Glutamatergic neuron (in vitro differentiated cells): ENCODE measurements around the gene PAEP. TPM values are rescaled to one million over a fixed set of nuclear protein-coding genes. Genes with fewer than 3 reads are reported as not detected.

ENCODE experiments used
- DNase-seq: peaks from one replicate; pipeline ENCODE4 v3.0.0; 2022
- H3K27ac Mint-ChIP-seq: one replicate; pipeline ENCODE4 v1.8.0; 2020; ENCODE audit warnings: mild to moderate bottlenecking, mixed read lengths, inconsistent platforms; ENCODE audit not compliant: unreplicated experiment
- H3K27me3 Mint-ChIP-seq: one replicate; pipeline ENCODE4 v1.8.0; 2020; ENCODE audit warnings: mild to moderate bottlenecking, moderate library complexity, mixed read lengths, inconsistent platforms; ENCODE audit not compliant: unreplicated experiment
- H3K36me3 Mint-ChIP-seq: one replicate; pipeline ENCODE4 v1.8.0; 2020; ENCODE audit warnings: mild to moderate bottlenecking, mixed read lengths, inconsistent platforms; ENCODE audit not compliant: unreplicated experiment
- H3K4me1 Mint-ChIP-seq: one replicate; pipeline ENCODE4 v1.8.0; 2020; ENCODE audit warnings: mild to moderate bottlenecking, low read depth, mixed read lengths, inconsistent platforms; ENCODE audit not compliant: unreplicated experiment
- H3K4me3 Mint-ChIP-seq: one replicate; pipeline ENCODE4 v1.8.0; 2020; ENCODE audit warnings: mild to moderate bottlenecking, mixed read lengths, inconsistent platforms; ENCODE audit not compliant: unreplicated experiment
- H3K9me3 Mint-ChIP-seq: one replicate; pipeline ENCODE4 v1.8.0; 2020; ENCODE audit warnings: mild to moderate bottlenecking, moderate library complexity, mixed read lengths, inconsistent platforms; ENCODE audit not compliant: unreplicated experiment
- CTCF ChIP-seq: fragments of 200-600 bp; sonication (generic); IDR thresholded peaks from one replicate; pipeline ENCODE4 v1.5.0; 2021; ENCODE audit not compliant: partially characterized antibody, unreplicated experiment
- total RNA-seq: library from RNA; stranded (reverse); fragmentation: NEBNext Ultra II Directional; extraction: Animal tissue kit (Norgen Biotek cat#: 25700); gene quantifications from one replicate; pipeline ENCODE4 v1.2.1, GENCODE V29; 2021; ENCODE audit not compliant: unreplicated experiment

The PAEP gene
- total RNA-seq, 1 donor from 2014 or later = not detected

GRCh38 chr9:135600296-135600817, 38.8 kb downstream of the PAEP start:
- no peaks in the 10 kb centered on the region for H3K4me1 Mint-ChIP-seq
- no peak overlapping the region for H3K4me3 Mint-ChIP-seq
- H3K9me3 Mint-ChIP-seq = no peaks in the 10 kb centered on the region
- no peak overlapping the region for H3K27ac Mint-ChIP-seq
- TF ChIP-seq CTCF = no peak
- H3K27me3 Mint-ChIP-seq = peaks cover 4% of the 10 kb centered on the region
- H3K36me3 Mint-ChIP-seq = peaks cover 12% of the 10 kb centered on the region
- no peak for DNase-seq

- Mint-ChIP-seq H3K9me3 (no peaks in the 10 kb centered on the region), H3K4me1 (peaks cover under 1% of the 10 kb centered on the region), H3K4me3 (no peak overlapping the region), H3K27ac (no peak overlapping the region), H3K27me3 (peaks cover 4% of the 10 kb centered on the region), H3K36me3 (peaks cover 1% of the 10 kb centered on the region)
- TF ChIP-seq CTCF = no peak
- DNase-seq = no peak
Observed at GRCh38 chr9:135601988-135602387, 40.4 kb downstream of the PAEP start.

GRCh38 chr9:135602789-135603481, 41.4 kb downstream of the PAEP start:
- TF ChIP-seq CTCF = peak; percentile 96
- peak; percentile 68 for DNase-seq
- H3K4me3 Mint-ChIP-seq = no peak overlapping the region
- H3K36me3 Mint-ChIP-seq = no peaks in the 10 kb centered on the region
- peaks cover 2% of the 10 kb centered on the region for H3K4me1 Mint-ChIP-seq
- no peak overlapping the region for H3K27ac Mint-ChIP-seq
- no peaks in the 10 kb centered on the region for H3K9me3 Mint-ChIP-seq
- H3K27me3 Mint-ChIP-seq = peaks cover 4% of the 10 kb centered on the region

GRCh38 chr9:135604437-135605237, 43.1 kb downstream of the PAEP start:
- Mint-ChIP-seq H3K4me1 (peaks cover 2% of the 10 kb centered on the region), H3K27ac (no peak overlapping the region), H3K36me3 (peaks cover under 1% of the 10 kb centered on the region), H3K9me3 (no peaks in the 10 kb centered on the region), H3K27me3 (peaks cover 4% of the 10 kb centered on the region), H3K4me3 (no peak overlapping the region)
- TF ChIP-seq CTCF = no peak
- no peak for DNase-seq

- H3K4me1 Mint-ChIP-seq = peaks cover 2% of the 10 kb centered on the region
- H3K9me3 Mint-ChIP-seq = peaks cover 6% of the 10 kb centered on the region
- peaks cover 9% of the 10 kb centered on the region for H3K27me3 Mint-ChIP-seq
- no peak overlapping the region for H3K27ac Mint-ChIP-seq
- DNase-seq = no peak
- TF ChIP-seq CTCF = no peak
- H3K4me3 Mint-ChIP-seq = no peak overlapping the region
- H3K36me3 Mint-ChIP-seq = peaks cover 7% of the 10 kb centered on the region
Observed at GRCh38 chr9:135605238-135605781, 43.8 kb downstream of the PAEP start.
